ENCODE results near the gene SOCS7.

The SOCS7 gene

GRCh38 chr17:38440614-38441397 is 89.2 kb downstream of the SOCS7 start:
- TF ChIP-seq CREB5 (CRISPR knock-in tag; IDR thresholded peaks at IDR 0.05; ENCODE audit: low read depth) (no peak), CSRNP3 (CRISPR knock-in tag; IDR thresholded peaks at IDR 0.05) (no peak), BACH2 (CRISPR knock-in tag; IDR thresholded peaks at IDR 0.05; ENCODE audit: borderline replicate concordance) (no peak), ZFP30 (CRISPR knock-in tag; IDR thresholded peaks at IDR 0.05) (no peak)
- ATAC-seq: no peak

- no peak for TF ChIP-seq RARB (CRISPR knock-in tag; IDR thresholded peaks at IDR 0.05)
- TF ChIP-seq CSDC2 (CRISPR knock-in tag; IDR thresholded peaks at IDR 0.05): no peak
- no peak for TF ChIP-seq ZNF565 (CRISPR knock-in tag; conservative IDR thresholded peaks at IDR 0.05; ENCODE audit: low read depth)
- no peak for TF ChIP-seq BACH2 (CRISPR knock-in tag; IDR thresholded peaks at IDR 0.05; ENCODE audit: borderline replicate concordance)
- TF ChIP-seq CSRNP3 (CRISPR knock-in tag; IDR thresholded peaks at IDR 0.05): no peak
- no peak for TF ChIP-seq ESRRG (CRISPR knock-in tag; IDR thresholded peaks at IDR 0.05)
- no peak for TF ChIP-seq TOX (CRISPR knock-in tag; IDR thresholded peaks at IDR 0.05; ENCODE audit: borderline replicate concordance)
- TF ChIP-seq ZNF70 (CRISPR knock-in tag; IDR thresholded peaks at IDR 0.05): no peak
- TF ChIP-seq ARNTL (CRISPR knock-in tag; IDR thresholded peaks at IDR 0.05; ENCODE audit: borderline replicate concordance, low read depth): no peak
- no peak for TF ChIP-seq ZFP30 (CRISPR knock-in tag; IDR thresholded peaks at IDR 0.05)
- no peak for TF ChIP-seq OSR1 (CRISPR knock-in tag; IDR thresholded peaks at IDR 0.05)
- no peak for TF ChIP-seq SNAI2 (CRISPR knock-in tag; IDR thresholded peaks at IDR 0.05)
- no peak for TF ChIP-seq ISL1 (CRISPR knock-in tag; IDR thresholded peaks at IDR 0.05)
- no peak for TF ChIP-seq TSHZ2 (CRISPR knock-in tag; IDR thresholded peaks at IDR 0.05)
- TF ChIP-seq CREB5 (CRISPR knock-in tag; IDR thresholded peaks at IDR 0.05; ENCODE audit: low read depth): no peak
- TF ChIP-seq ZC3H10 (CRISPR knock-in tag; IDR thresholded peaks at IDR 0.05): no peak
- no peak for TF ChIP-seq POU6F1 (CRISPR knock-in tag; IDR thresholded peaks at IDR 0.05; ENCODE audit: borderline replicate concordance, low read depth)
- no peak for TF ChIP-seq PPARA (CRISPR knock-in tag; IDR thresholded peaks at IDR 0.05; ENCODE audit: borderline replicate concordance)
- TF ChIP-seq ZFP3 (CRISPR knock-in tag; IDR thresholded peaks at IDR 0.05): no peak
- ATAC-seq: no peak
Measured at GRCh38 chr17:38441429-38442061, 89.9 kb downstream of the SOCS7 start.

Measured in SK-N-SH treated with all-trans-retinoic acid at 6 μM for 48 hours (cell line).